PC-3 (cell line): Measurements from ENCODE around the gene C19orf47. TPM values are rescaled to one million over a fixed set of nuclear protein-coding genes. Genes with fewer than 3 reads are reported as not detected.

Experiments
- ATAC-seq: fragments of 200-7000 bp; cut with Tn5 transposase; 2 replicates; pipeline ENCODE4 v1.9.1; 2020; ENCODE audit warnings: mild to moderate bottlenecking, moderate library complexity
- BruUV-seq: library from RNA; stranded (reverse); fragments of 400-500 nt; replicated peaks from 2 replicates; lab custom pipeline; 2021; lab: Mats Ljungman, UMichigan
- CTCF ChIA-PET: fragments of 300-600 bp; sonication (Branson Sonifier 250); formaldehyde crosslinking; loops from one replicate; lab custom pipeline; 2022; ENCODE audit warnings: antibody characterized with exemption; lab: Charles Lee
- POLR2A ChIA-PET: fragments of 300-600 bp; sonication (Branson Sonifier 250); formaldehyde crosslinking; loops from one replicate; lab custom pipeline; 2022; ENCODE audit warnings: antibody characterized with exemption; ENCODE audit not compliant: unreplicated experiment; lab: Charles Lee
- DNase-seq: peaks from one replicate; pipeline ENCODE4 v3.0.0-alpha.2; 2015
- H2AFZ ChIP-seq: fragments of 300-600 bp; sonication (generic); 2 replicates; pipeline ENCODE4 v1.6.0; 2016; ENCODE audit warnings: antibody characterized with exemption, low read length
- H3F3A ChIP-seq: fragments of 300-600 bp; sonication (generic); one replicate; pipeline ENCODE4 v1.6.0; 2017; ENCODE audit warnings: antibody characterized with exemption, low read length, control low read depth, mild to moderate bottlenecking; ENCODE audit not compliant: unreplicated experiment
- H3K27ac ChIP-seq: fragments of 300-600 bp; sonication (generic); 2 replicates; pipeline ENCODE4 v1.5.1; 2016; ENCODE audit warnings: mild to moderate bottlenecking, low read length
- H3K27me3 ChIP-seq: fragments of 300-600 bp; sonication (generic); 2 replicates; pipeline ENCODE4 v1.6.1; 2016; ENCODE audit warnings: low read length, mixed read lengths
- H3K36me3 ChIP-seq: fragments of 300-600 bp; sonication (generic); 2 replicates; pipeline ENCODE4 v1.6.1; 2016; ENCODE audit warnings: low read depth, mixed run types, low read length, mixed read lengths
- H3K4me1 ChIP-seq: fragments of 300-600 bp; sonication (generic); 2 replicates; pipeline ENCODE4 v1.5.1; 2016; ENCODE audit warnings: low read length; ENCODE audit not compliant: insufficient read depth
- H3K4me2 ChIP-seq: fragments of 300-600 bp; sonication (generic); 2 replicates; pipeline ENCODE4 v1.6.0; 2016; ENCODE audit warnings: low read length
- H3K4me3 ChIP-seq: fragments of 300-600 bp; sonication (generic); 2 replicates; pipeline ENCODE4 v1.5.1; 2016; ENCODE audit warnings: mild to moderate bottlenecking, low read length, mixed read lengths
- H3K79me2 ChIP-seq: fragments of 300-600 bp; sonication (generic); 2 replicates; pipeline ENCODE4 v1.6.1; 2017; ENCODE audit warnings: low read length, mixed read lengths
- H3K9ac ChIP-seq: fragments of 300-600 bp; sonication (generic); 2 replicates; pipeline ENCODE4 v1.6.0; 2016; ENCODE audit warnings: mild to moderate bottlenecking, low read length
- H3K9me2 ChIP-seq: fragments of 300-600 bp; sonication (generic); replicated peaks from 2 replicates; pipeline ENCODE4 v1.6.1; 2016; ENCODE audit warnings: mixed run types, low read length, mixed read lengths
- H3K9me3 ChIP-seq: fragments of 300-600 bp; sonication (generic); 2 replicates; pipeline ENCODE4 v1.6.1; 2016; ENCODE audit warnings: low read length, mixed read lengths
- H4K20me1 ChIP-seq: fragments of 300-600 bp; sonication (generic); 2 replicates; pipeline ENCODE4 v1.6.1; 2016; ENCODE audit warnings: low read length, mixed read lengths
- EZH2 ChIP-seq: fragments of 300-600 bp; sonication (generic); IDR thresholded peaks from one replicate; pipeline ENCODE4 v1.6.1; 2017; ENCODE audit warnings: antibody characterized with exemption, mild to moderate bottlenecking, low read length; ENCODE audit not compliant: unreplicated experiment
- EZH2phosphoT487 ChIP-seq: fragments of 300-600 bp; sonication (generic); IDR thresholded peaks from 2 replicates; pipeline ENCODE4 v1.6.1; 2018; ENCODE audit warnings: mild to moderate bottlenecking, antibody characterized with exemption, low read length, borderline replicate concordance
- intact Hi-C: fragments of 100-400 bp; cut with micrococcal nuclease; formaldehyde crosslinking; loops from 2 replicates; pipeline ENCODE4 v1.9.0; 2023
- total RNA-seq: library from RNA; depleted of rRNA; stranded (reverse); fragments of >200 nt; gene quantifications from 2 replicates; pipeline ENCODE4 v1.2.3, GENCODE V29; 2014
- TF ChIP-seq, protein P1 (sequence below): fragments of 300-600 bp; sonication (generic); conservative IDR thresholded peaks from 2 replicates; pipeline ENCODE4 v1.5.1; 2017; ENCODE audit warnings: antibody characterized with exemption, low read depth, mild to moderate bottlenecking, low read length

The C19orf47 gene
- total RNA-seq, 1 experiment from 2014 or later = 13.9 TPM

DNA sequence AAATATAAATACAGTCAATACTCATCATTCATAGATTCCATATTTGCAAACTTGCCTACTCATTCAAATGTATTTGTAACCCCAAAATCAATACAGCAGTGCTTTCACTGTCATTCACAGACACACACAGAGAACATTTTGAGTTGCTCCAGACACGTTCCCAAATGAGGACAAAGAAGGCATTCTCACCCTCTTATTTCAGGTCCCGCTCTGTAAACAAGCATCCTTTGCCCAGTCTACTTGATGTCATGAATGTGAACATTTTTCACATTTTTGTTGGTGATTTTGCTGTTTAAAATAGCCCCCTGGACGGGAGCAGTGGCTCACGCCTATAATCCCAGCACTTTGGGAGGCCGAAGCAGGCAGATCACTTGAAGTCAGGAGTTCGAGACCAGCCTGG lies 15.5 kb downstream of the C19orf47 start:
- TF ChIP-seq EZH2 = no peak
- TF ChIP-seq, protein P1, sequence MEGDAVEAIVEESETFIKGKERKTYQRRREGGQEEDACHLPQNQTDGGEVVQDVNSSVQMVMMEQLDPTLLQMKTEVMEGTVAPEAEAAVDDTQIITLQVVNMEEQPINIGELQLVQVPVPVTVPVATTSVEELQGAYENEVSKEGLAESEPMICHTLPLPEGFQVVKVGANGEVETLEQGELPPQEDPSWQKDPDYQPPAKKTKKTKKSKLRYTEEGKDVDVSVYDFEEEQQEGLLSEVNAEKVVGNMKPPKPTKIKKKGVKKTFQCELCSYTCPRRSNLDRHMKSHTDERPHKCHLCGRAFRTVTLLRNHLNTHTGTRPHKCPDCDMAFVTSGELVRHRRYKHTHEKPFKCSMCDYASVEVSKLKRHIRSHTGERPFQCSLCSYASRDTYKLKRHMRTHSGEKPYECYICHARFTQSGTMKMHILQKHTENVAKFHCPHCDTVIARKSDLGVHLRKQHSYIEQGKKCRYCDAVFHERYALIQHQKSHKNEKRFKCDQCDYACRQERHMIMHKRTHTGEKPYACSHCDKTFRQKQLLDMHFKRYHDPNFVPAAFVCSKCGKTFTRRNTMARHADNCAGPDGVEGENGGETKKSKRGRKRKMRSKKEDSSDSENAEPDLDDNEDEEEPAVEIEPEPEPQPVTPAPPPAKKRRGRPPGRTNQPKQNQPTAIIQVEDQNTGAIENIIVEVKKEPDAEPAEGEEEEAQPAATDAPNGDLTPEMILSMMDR = no peak
- TF ChIP-seq EZH2phosphoT487 = no peak
- ChIA-PET CTCF (no interaction called here), POLR2A (no interaction called here)
- H3K79me2 ChIP-seq = no peaks in the 10 kb centered on the region
- no peak overlapping the region for H3K27ac ChIP-seq
- no peak overlapping the region for H3K4me2 ChIP-seq
- intact Hi-C loops = no loop called here
- DNase-seq (no peak), ATAC-seq (no peak)
- H3K9ac ChIP-seq = no peak overlapping the region
- no peak overlapping the region for H2AFZ ChIP-seq
- no peaks in the 10 kb centered on the region for H3K9me3 ChIP-seq
- H4K20me1 ChIP-seq = no peaks in the 10 kb centered on the region
- H3K9me2 ChIP-seq = no peaks in the 10 kb centered on the region
- no peaks in the 10 kb centered on the region for H3K4me1 ChIP-seq
- no peaks in the 10 kb centered on the region for H3F3A ChIP-seq
- no peaks in the 10 kb centered on the region for H3K27me3 ChIP-seq
- no TSS peak for BruUV-seq
- peaks cover 3% of the 10 kb centered on the region; the same call in 1 of the 2 replicates for H3K36me3 ChIP-seq
- H3K4me3 ChIP-seq = no peak overlapping the region

- Histone ChIP-seq H3K9me3 (no peaks in the 10 kb centered on the region), H3K4me2 (no peak overlapping the region), H3K79me2 (no peaks in the 10 kb centered on the region), H3F3A (no peaks in the 10 kb centered on the region), H3K27ac (no peak overlapping the region), H4K20me1 (no peaks in the 10 kb centered on the region), H3K36me3 (peaks cover 3% of the 10 kb centered on the region; the same call in 1 of the 2 replicates), H2AFZ (no peak overlapping the region), H3K4me3 (no peak overlapping the region), H3K9ac (no peak overlapping the region), H3K27me3 (no peaks in the 10 kb centered on the region), H3K9me2 (no peaks in the 10 kb centered on the region), H3K4me1 (no peaks in the 10 kb centered on the region)
- intact Hi-C loops = no loop called here
- ATAC-seq (no peak), DNase-seq (no peak)
- POLR2A ChIA-PET = no interaction called here
- BruUV-seq = no TSS peak
- CTCF ChIA-PET = no interaction called here
- no peak for TF ChIP-seq EZH2phosphoT487
These were observed 17.1 kb downstream of the C19orf47 start for GRCh38 chr19:40331052-40331451.

DNA sequence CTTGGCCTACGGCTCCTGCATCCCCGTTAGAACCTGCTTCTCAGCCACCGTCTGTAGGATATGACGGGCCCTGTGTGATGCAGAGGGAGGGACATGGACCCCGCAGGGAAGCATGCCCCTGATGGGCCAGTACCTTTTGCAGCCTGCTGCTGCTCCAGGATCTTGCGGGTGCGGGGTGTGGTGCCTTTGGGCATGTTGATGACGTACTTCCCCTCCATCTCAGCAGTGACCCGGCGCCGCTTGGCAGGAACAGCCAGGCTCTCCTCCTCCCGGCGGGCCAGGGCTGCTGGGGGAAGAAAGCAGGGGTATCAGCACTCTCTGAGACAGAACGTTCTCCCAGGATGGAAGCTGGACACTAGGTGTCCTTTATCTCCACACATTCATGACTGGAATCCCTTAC lies 22.0 kb downstream of the C19orf47 start:
- Histone ChIP-seq H3K9me2 (no peaks in the 10 kb centered on the region), H3K4me2 (no peak overlapping the region), H3K36me3 (no peaks in the 10 kb centered on the region; the same call in 1 of the 2 replicates), H2AFZ (no peak overlapping the region), H3K9ac (no peak overlapping the region), H3K27ac (no peak overlapping the region), H3K4me3 (no peak overlapping the region), H4K20me1 (no peaks in the 10 kb centered on the region), H3K79me2 (no peaks in the 10 kb centered on the region), H3K27me3 (no peaks in the 10 kb centered on the region), H3F3A (no peaks in the 10 kb centered on the region), H3K9me3 (no peaks in the 10 kb centered on the region), H3K4me1 (no peaks in the 10 kb centered on the region)
- BruUV-seq = no TSS peak
- DNase-seq (no peak), ATAC-seq (no peak)
- intact Hi-C loops = no loop called here
- POLR2A ChIA-PET = no interaction called here
- TF ChIP-seq EZH2phosphoT487 (no peak), EZH2 (no peak)
- TF ChIP-seq, protein P1 = no peak
- CTCF ChIA-PET = no interaction called here
